Loucy (cell line): Measurements from ENCODE around the gene ECT2.

ENCODE experiments used
- EZH2phosphoT487 ChIP-seq: fragments of 200-600 bp; IDR thresholded peaks from 2 replicates; pipeline ENCODE4 v1.6.1; 2018; ENCODE audit warnings: antibody characterized with exemption, mild to moderate bottlenecking, moderate library complexity, borderline replicate concordance
- TF ChIP-seq, protein P1 (sequence below): fragments of 200-600 bp; sonication (generic); conservative IDR thresholded peaks from 2 replicates; pipeline ENCODE4 v1.5.1; 2014; ENCODE audit warnings: mild to moderate bottlenecking, antibody characterized with exemption, low read length

- TF ChIP-seq, protein P1, sequence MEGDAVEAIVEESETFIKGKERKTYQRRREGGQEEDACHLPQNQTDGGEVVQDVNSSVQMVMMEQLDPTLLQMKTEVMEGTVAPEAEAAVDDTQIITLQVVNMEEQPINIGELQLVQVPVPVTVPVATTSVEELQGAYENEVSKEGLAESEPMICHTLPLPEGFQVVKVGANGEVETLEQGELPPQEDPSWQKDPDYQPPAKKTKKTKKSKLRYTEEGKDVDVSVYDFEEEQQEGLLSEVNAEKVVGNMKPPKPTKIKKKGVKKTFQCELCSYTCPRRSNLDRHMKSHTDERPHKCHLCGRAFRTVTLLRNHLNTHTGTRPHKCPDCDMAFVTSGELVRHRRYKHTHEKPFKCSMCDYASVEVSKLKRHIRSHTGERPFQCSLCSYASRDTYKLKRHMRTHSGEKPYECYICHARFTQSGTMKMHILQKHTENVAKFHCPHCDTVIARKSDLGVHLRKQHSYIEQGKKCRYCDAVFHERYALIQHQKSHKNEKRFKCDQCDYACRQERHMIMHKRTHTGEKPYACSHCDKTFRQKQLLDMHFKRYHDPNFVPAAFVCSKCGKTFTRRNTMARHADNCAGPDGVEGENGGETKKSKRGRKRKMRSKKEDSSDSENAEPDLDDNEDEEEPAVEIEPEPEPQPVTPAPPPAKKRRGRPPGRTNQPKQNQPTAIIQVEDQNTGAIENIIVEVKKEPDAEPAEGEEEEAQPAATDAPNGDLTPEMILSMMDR, result no peak
- TF ChIP-seq EZH2phosphoT487, result no peak
Measured at GRCh38 chr3:172804323-172804722, 53.8 kb downstream of the ECT2 start.
